Right lobe of liver (tissue), 4 donors: ENCODE data around the gene KDM4D.

Experiments used
- POLR2A ChIP-seq: fragments of 450-650 bp; IDR thresholded peaks from one replicate; pipeline ENCODE4 v1.6.1; 2017; ENCODE audit warnings: antibody characterized with exemption, mild to moderate bottlenecking
- TF ChIP-seq, protein P1 (sequence below), 4 donors: fragments of 200-600 bp in 3 of 4; fragments of 450-650 bp in 1 of 4; IDR thresholded peaks; one replicate each; pipeline versions ENCODE4 v1.5.1 to v1.8.0; 2016 to 2022; ENCODE audit warnings: antibody characterized with exemption in 4 of 4, mild to moderate bottlenecking in 2 of 4
- donor health status: DM: no; HTN: no; CAD: no.
- donor health status: DM: no; HTN: no; CAD: no.
- donor health status: DM: no; HTN: yes; CAD: no.

DNA sequence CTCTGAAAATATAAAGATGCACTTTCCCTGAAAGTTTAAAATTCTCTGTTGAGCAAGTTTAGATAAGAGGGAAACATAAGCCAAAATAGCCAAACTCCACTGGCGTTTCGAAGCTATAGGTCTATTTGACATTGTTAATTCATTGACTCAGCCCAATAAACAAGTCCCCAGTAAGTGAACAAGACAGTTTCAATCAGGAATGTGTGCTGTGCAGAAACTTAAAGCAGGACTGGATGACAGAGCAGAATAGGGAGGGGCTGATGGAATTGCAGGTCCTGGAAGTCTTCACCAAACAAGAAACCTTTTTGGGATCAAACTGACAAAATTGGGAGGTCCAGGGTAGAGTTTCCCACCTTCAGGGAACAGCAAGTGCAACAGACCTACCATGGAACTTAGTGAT is 42.6 kb downstream of the KDM4D start:
- TF ChIP-seq, protein P1, sequence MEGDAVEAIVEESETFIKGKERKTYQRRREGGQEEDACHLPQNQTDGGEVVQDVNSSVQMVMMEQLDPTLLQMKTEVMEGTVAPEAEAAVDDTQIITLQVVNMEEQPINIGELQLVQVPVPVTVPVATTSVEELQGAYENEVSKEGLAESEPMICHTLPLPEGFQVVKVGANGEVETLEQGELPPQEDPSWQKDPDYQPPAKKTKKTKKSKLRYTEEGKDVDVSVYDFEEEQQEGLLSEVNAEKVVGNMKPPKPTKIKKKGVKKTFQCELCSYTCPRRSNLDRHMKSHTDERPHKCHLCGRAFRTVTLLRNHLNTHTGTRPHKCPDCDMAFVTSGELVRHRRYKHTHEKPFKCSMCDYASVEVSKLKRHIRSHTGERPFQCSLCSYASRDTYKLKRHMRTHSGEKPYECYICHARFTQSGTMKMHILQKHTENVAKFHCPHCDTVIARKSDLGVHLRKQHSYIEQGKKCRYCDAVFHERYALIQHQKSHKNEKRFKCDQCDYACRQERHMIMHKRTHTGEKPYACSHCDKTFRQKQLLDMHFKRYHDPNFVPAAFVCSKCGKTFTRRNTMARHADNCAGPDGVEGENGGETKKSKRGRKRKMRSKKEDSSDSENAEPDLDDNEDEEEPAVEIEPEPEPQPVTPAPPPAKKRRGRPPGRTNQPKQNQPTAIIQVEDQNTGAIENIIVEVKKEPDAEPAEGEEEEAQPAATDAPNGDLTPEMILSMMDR (IDR thresholded peaks at IDR 0.05), result no peak
- TF ChIP-seq POLR2A, result no peak
